HCT116 (cell line): Measurements from ENCODE around the gene RIMBP2.

Source experiments
- EGR1 ChIP-seq: IDR thresholded peaks from 2 replicates; pipeline ENCODE4 v1.6.1; 2012; ENCODE audit warnings: low read depth
- EZH2 ChIP-seq: fragments of 200-600 bp; sonication (generic); IDR thresholded peaks from 2 replicates; pipeline ENCODE4 v1.6.1; 2017; ENCODE audit warnings: antibody characterized with exemption, mixed run types
- EZH2phosphoT487 ChIP-seq: fragments of 200-600 bp; IDR thresholded peaks from 2 replicates; pipeline ENCODE4 v1.6.1; 2018; ENCODE audit warnings: antibody characterized with exemption, borderline replicate concordance
- MAX ChIP-seq: IDR thresholded peaks from 2 replicates; pipeline ENCODE4 v1.6.1; 2012
- POLR2A ChIP-seq: IDR thresholded peaks from 2 replicates; pipeline ENCODE4 v1.7.0; 2011; ENCODE audit warnings: borderline replicate concordance; ENCODE audit not compliant: insufficient read depth, insufficient read length; ENCODE audit errors: extremely low read depth
- POLR2AphosphoS5 ChIP-seq: IDR thresholded peaks from 2 replicates; pipeline ENCODE4 v1.6.1; 2011; ENCODE audit warnings: mild to moderate bottlenecking, low read depth, low read length, moderate library complexity
- REST ChIP-seq: IDR thresholded peaks from 2 replicates; pipeline ENCODE4 v1.6.1; 2012; ENCODE audit warnings: low read depth
- SIN3A ChIP-seq: IDR thresholded peaks from 2 replicates; pipeline ENCODE4 v1.6.1; 2012; ENCODE audit warnings: low read depth
- YY1 ChIP-seq: IDR thresholded peaks from 2 replicates; pipeline ENCODE4 v1.6.1; 2011; ENCODE audit warnings: low read length, low read depth, moderate library complexity, mild to moderate bottlenecking; ENCODE audit not compliant: insufficient replicate concordance; ENCODE audit errors: extremely low read depth
- ZFX ChIP-seq: fragments of 450-650 bp; IDR thresholded peaks from 2 replicates; pipeline ENCODE4 v1.6.1; 2017
- TF ChIP-seq, protein P1 (sequence below), 3 experiments: fragments of 200-600 bp in 1 of 3; sonication (generic) in 1 of 3; IDR thresholded peaks in 2 of 3; conservative IDR thresholded peaks in 1 of 3; 2 replicates each; pipeline ENCODE4 v1.5.1; 2012 to 2017; ENCODE audit warnings: low read depth in 2 of 3, low read length in 2 of 3, antibody characterized with exemption in 1 of 3, borderline replicate concordance in 1 of 3, control low read depth in 1 of 3, mild to moderate bottlenecking in 1 of 3, mixed read lengths in 1 of 3, mixed run types in 1 of 3, moderate library complexity in 1 of 3; ENCODE audit not compliant: insufficient read depth in 1 of 3

- TF ChIP-seq EGR1 (no peak), EZH2phosphoT487 (no peak), ZFX (no peak), POLR2AphosphoS5 (no peak), REST (no peak), YY1 (no peak), SIN3A (no peak), POLR2A (no peak), EZH2 (no peak), MAX (no peak)
- TF ChIP-seq, protein P1, sequence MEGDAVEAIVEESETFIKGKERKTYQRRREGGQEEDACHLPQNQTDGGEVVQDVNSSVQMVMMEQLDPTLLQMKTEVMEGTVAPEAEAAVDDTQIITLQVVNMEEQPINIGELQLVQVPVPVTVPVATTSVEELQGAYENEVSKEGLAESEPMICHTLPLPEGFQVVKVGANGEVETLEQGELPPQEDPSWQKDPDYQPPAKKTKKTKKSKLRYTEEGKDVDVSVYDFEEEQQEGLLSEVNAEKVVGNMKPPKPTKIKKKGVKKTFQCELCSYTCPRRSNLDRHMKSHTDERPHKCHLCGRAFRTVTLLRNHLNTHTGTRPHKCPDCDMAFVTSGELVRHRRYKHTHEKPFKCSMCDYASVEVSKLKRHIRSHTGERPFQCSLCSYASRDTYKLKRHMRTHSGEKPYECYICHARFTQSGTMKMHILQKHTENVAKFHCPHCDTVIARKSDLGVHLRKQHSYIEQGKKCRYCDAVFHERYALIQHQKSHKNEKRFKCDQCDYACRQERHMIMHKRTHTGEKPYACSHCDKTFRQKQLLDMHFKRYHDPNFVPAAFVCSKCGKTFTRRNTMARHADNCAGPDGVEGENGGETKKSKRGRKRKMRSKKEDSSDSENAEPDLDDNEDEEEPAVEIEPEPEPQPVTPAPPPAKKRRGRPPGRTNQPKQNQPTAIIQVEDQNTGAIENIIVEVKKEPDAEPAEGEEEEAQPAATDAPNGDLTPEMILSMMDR (IDR thresholded peaks at IDR 0.05 in 2 of 3, conservative IDR thresholded peaks at IDR 0.05 in 1 of 3; ENCODE audit: borderline replicate concordance in 1 of 3, insufficient read depth in 1 of 3, low read depth in 2 of 3, low read length in 2 of 3) = no peak
These were observed 5.9 kb downstream of the RIMBP2 start for GRCh38 chr12:130709971-130710732.
